A172 (cell line): ENCODE measurements around the gene ANKRD40CL. TPM values are rescaled to one million over a fixed set of nuclear protein-coding genes. Genes with fewer than 3 reads are reported as not detected.
"Not testable (repeated sequence)": the region's sequence is repeated elsewhere in the genome, so short reads cannot be mapped to it uniquely, and the experiment has no call there.

ENCODE experiments used
- DNase-seq: peaks from one replicate; pipeline ENCODE4 v3.0.0-alpha.2; 2015; ENCODE audit warnings: low spot score
- total RNA-seq: library from RNA; depleted of rRNA; stranded (reverse); fragments of >200 nt; shearing (Covaris generic); gene quantifications from 2 replicates; pipeline ENCODE4 v1.2.3, GENCODE V29; 2014; rRNA removed

Gene ANKRD40CL
- not detected in 2 replicates for total RNA-seq

GRCh38 chr17:50767446-50767845, at the start of gene ANKRD40CL:
TSS of gene ANKRD40CL (minus strand) at chr17:50767518. CDS start at chr17:50766913, 605 bp downstream.
- DNase-seq, result no peak

- no peak for DNase-seq
These were observed 49.0 kb upstream of the ANKRD40CL start for GRCh38 chr17:50816271-50816670.

- no peak for DNase-seq
These were observed 48.1 kb upstream of the ANKRD40CL start for GRCh38 chr17:50815400-50815799.

GRCh38 chr17:50813583-50813982, 46.3 kb upstream of the ANKRD40CL start:
- DNase-seq, result no peak

- no peak for DNase-seq
These were observed 41.6 kb upstream of the ANKRD40CL start for GRCh38 chr17:50808888-50809287.

- DNase-seq, result no peak
These were observed 41.1 kb upstream of the ANKRD40CL start for GRCh38 chr17:50808413-50808812.

GRCh38 chr17:50807675-50808074, 40.4 kb upstream of the ANKRD40CL start:
- no peak for DNase-seq

- DNase-seq, result no peak
These were observed 39.7 kb upstream of the ANKRD40CL start for GRCh38 chr17:50807009-50807408.

- no peak for DNase-seq
These were observed 38.9 kb upstream of the ANKRD40CL start for GRCh38 chr17:50806141-50806643.

GRCh38 chr17:50805486-50805885, 38.2 kb upstream of the ANKRD40CL start:
- no peak for DNase-seq

- DNase-seq, result not testable (repeated sequence)
These were observed 37.6 kb upstream of the ANKRD40CL start for GRCh38 chr17:50804749-50805475.

- DNase-seq, result no peak
These were observed 36.4 kb upstream of the ANKRD40CL start for GRCh38 chr17:50803676-50804075.

GRCh38 chr17:50802609-50803571, 35.6 kb upstream of the ANKRD40CL start:
- DNase-seq, result no peak

- no peak for DNase-seq
These were observed 32.9 kb upstream of the ANKRD40CL start for GRCh38 chr17:50800196-50800700.

GRCh38 chr17:50799582-50799981, 32.3 kb upstream of the ANKRD40CL start:
- DNase-seq, result no peak

- no peak for DNase-seq
These were observed 31.3 kb upstream of the ANKRD40CL start for GRCh38 chr17:50798424-50799288.

- DNase-seq, result no peak
These were observed 30.0 kb upstream of the ANKRD40CL start for GRCh38 chr17:50797135-50797810.

- DNase-seq, result no peak
These were observed 27.0 kb upstream of the ANKRD40CL start for GRCh38 chr17:50794361-50794760.

GRCh38 chr17:50793007-50793406, 25.7 kb upstream of the ANKRD40CL start:
- no peak for DNase-seq

- DNase-seq, result no peak
These were observed 24.8 kb upstream of the ANKRD40CL start for GRCh38 chr17:50792132-50792531.

GRCh38 chr17:50790618-50791017, 23.3 kb upstream of the ANKRD40CL start:
- no peak for DNase-seq
